H9 (cell line): ENCODE data around the gene CABLES1. TPM values are rescaled to one million over a fixed set of nuclear protein-coding genes. Genes with fewer than 3 reads are reported as not detected.

Experiments
- DNase-seq: peaks from one replicate; pipeline ENCODE4 v3.0.0-alpha.2; 2017
- H2AFZ ChIP-seq: one replicate; pipeline ENCODE4 v1.6.1; 2013; ENCODE audit warnings: mild to moderate bottlenecking, low read length, control low read depth, moderate library complexity
- H2AK5ac ChIP-seq: 2 replicates; pipeline ENCODE4 v1.6.1; 2013; ENCODE audit warnings: low read length, control low read depth, mixed read lengths; ENCODE audit not compliant: insufficient read length
- H2BK120ac ChIP-seq: one replicate; pipeline ENCODE4 v1.6.1; 2013; ENCODE audit warnings: low read depth, mild to moderate bottlenecking, low read length, control low read depth, inconsistent platforms; ENCODE audit not compliant: poor library complexity, severe bottlenecking
- H2BK12ac ChIP-seq: 2 replicates; pipeline ENCODE4 v1.6.1; 2013; ENCODE audit warnings: low read length, control low read depth, mixed read lengths, low read depth; ENCODE audit not compliant: insufficient read length
- H2BK15ac ChIP-seq: 2 replicates; pipeline ENCODE4 v1.6.1; 2013; ENCODE audit warnings: low read depth, low read length, control low read depth
- H2BK20ac ChIP-seq: one replicate; pipeline ENCODE4 v1.6.1; 2013; ENCODE audit warnings: low read depth, mild to moderate bottlenecking, low read length, control low read depth, inconsistent platforms; ENCODE audit not compliant: poor library complexity, severe bottlenecking
- H2BK5ac ChIP-seq: 2 replicates; pipeline ENCODE4 v1.6.1; 2013; ENCODE audit warnings: low read length, control low read depth, mixed read lengths; ENCODE audit not compliant: insufficient read length
- H3K14ac ChIP-seq: 2 replicates; pipeline ENCODE4 v1.6.1; 2013; ENCODE audit warnings: low read length, control low read depth; ENCODE audit not compliant: insufficient read depth
- H3K18ac ChIP-seq: 2 replicates; pipeline ENCODE4 v1.6.1; 2013; ENCODE audit warnings: low read depth, mild to moderate bottlenecking, mixed read lengths, low read length, control low read depth; ENCODE audit not compliant: insufficient read length
- H3K23ac ChIP-seq: 2 replicates; pipeline ENCODE4 v1.6.1; 2013; ENCODE audit warnings: low read length, control low read depth, mixed read lengths, low read depth; ENCODE audit not compliant: insufficient read length
- H3K23me2 ChIP-seq: 2 replicates; pipeline ENCODE4 v1.6.1; 2013; ENCODE audit warnings: low read depth, mild to moderate bottlenecking, mixed read lengths, low read length, control low read depth; ENCODE audit not compliant: insufficient read length, poor library complexity, severe bottlenecking
- H3K27ac ChIP-seq: 2 replicates; pipeline ENCODE4 v1.5.1; 2013; ENCODE audit warnings: low read length, control low read depth, mixed read lengths, low read depth; ENCODE audit not compliant: insufficient read length
- H3K27me3 ChIP-seq: 2 replicates; pipeline ENCODE4 v1.6.1; 2013; ENCODE audit warnings: low read length, control low read depth, inconsistent platforms; ENCODE audit not compliant: insufficient read depth
- H3K4ac ChIP-seq: 2 replicates; pipeline ENCODE4 v1.6.1; 2013; ENCODE audit warnings: low read depth, mild to moderate bottlenecking, control low read depth, inconsistent platforms, low read length, moderate library complexity
- H3K4me1 ChIP-seq: 2 replicates; pipeline ENCODE4 v1.6.1; 2013; ENCODE audit warnings: low read length, control low read depth, inconsistent platforms; ENCODE audit not compliant: insufficient read depth
- H3K4me2 ChIP-seq: 2 replicates; pipeline ENCODE4 v1.6.1; 2013; ENCODE audit warnings: low read length, control low read depth, mixed read lengths; ENCODE audit not compliant: insufficient read length, insufficient read depth
- H3K56ac ChIP-seq: 2 replicates; pipeline ENCODE4 v1.6.1; 2013; ENCODE audit warnings: low read depth, mild to moderate bottlenecking, mixed read lengths, low read length, control low read depth; ENCODE audit not compliant: insufficient read length
- H3K79me1 ChIP-seq: 2 replicates; pipeline ENCODE4 v1.6.1; 2013; ENCODE audit warnings: low read depth, mild to moderate bottlenecking, moderate library complexity, low read length, control low read depth, inconsistent platforms; ENCODE audit not compliant: insufficient read depth, poor library complexity, severe bottlenecking
- H3K79me2 ChIP-seq: 2 replicates; pipeline ENCODE4 v1.6.1; 2013; ENCODE audit warnings: low read length, control low read depth, inconsistent platforms; ENCODE audit not compliant: insufficient read depth
- H3K9ac ChIP-seq: 2 replicates; pipeline ENCODE4 v1.6.1; 2013; ENCODE audit warnings: low read length, control low read depth, mixed read lengths; ENCODE audit not compliant: insufficient read length; ENCODE audit errors: extremely low read depth
- H3K9me3 ChIP-seq: one replicate; pipeline ENCODE4 v1.6.1; 2013; ENCODE audit warnings: low read depth, low read length, inconsistent platforms; ENCODE audit not compliant: control insufficient read depth
- H3T11ph ChIP-seq: one replicate; pipeline ENCODE4 v1.6.1; 2013; ENCODE audit warnings: mild to moderate bottlenecking, low read length, control low read depth, inconsistent platforms
- H4K20me1 ChIP-seq: one replicate; pipeline ENCODE4 v1.6.1; 2013; ENCODE audit not compliant: control insufficient read depth, insufficient read length, insufficient read depth
- H4K5ac ChIP-seq: 2 replicates; pipeline ENCODE4 v1.6.1; 2013; ENCODE audit warnings: low read depth, mild to moderate bottlenecking, mixed read lengths, low read length, control low read depth; ENCODE audit not compliant: insufficient read length
- H4K8ac ChIP-seq: replicated peaks from 2 replicates; pipeline ENCODE4 v1.6.1; 2013; ENCODE audit warnings: low read length, control low read depth, mixed read lengths, low read depth; ENCODE audit not compliant: insufficient read length
- H4K91ac ChIP-seq: 2 replicates; pipeline ENCODE4 v1.6.1; 2013; ENCODE audit warnings: low read depth, mild to moderate bottlenecking, moderate library complexity, mixed read lengths, low read length, control low read depth; ENCODE audit not compliant: insufficient read length
- H3K27ac Mint-ChIP-seq, 3 experiments: 2 replicates in 2 of 3; 3 replicates in 1 of 3; pipeline ENCODE4 v1.8.0; 2020 to 2021; ENCODE audit warnings: mixed read lengths in 3 of 3, mild to moderate bottlenecking in 1 of 3, moderate library complexity in 1 of 3
- H3K27me3 Mint-ChIP-seq: 2 replicates; pipeline ENCODE4 v1.8.0; 2021; ENCODE audit warnings: low read depth, mild to moderate bottlenecking, moderate library complexity, mixed read lengths
- H3K36me3 Mint-ChIP-seq, 3 experiments: 2 replicates in 2 of 3; 3 replicates in 1 of 3; pipeline ENCODE4 v1.8.0; 2020 to 2021; ENCODE audit warnings: low read depth in 3 of 3, mixed read lengths in 3 of 3; ENCODE audit not compliant: insufficient read depth in 1 of 3
- H3K4me1 Mint-ChIP-seq, 2 experiments: 2 replicates each; pipeline ENCODE4 v1.8.0; 2020; ENCODE audit warnings: mixed read lengths in 2 of 2
- H3K4me3 Mint-ChIP-seq, 2 experiments: 2 replicates in 1 of 2; 3 replicates in 1 of 2; pipeline ENCODE4 v1.8.0; 2020 to 2021; ENCODE audit warnings: mild to moderate bottlenecking in 2 of 2, mixed read lengths in 2 of 2, moderate library complexity in 1 of 2
- H3K9me3 Mint-ChIP-seq, 2 experiments: 2 replicates in 1 of 2; 3 replicates in 1 of 2; pipeline ENCODE4 v1.8.0; 2020; ENCODE audit warnings: mild to moderate bottlenecking in 2 of 2, mixed read lengths in 2 of 2, moderate library complexity in 1 of 2
- WGBS: extraction: QIAGEN DNeasy Blood & Tissue Kit; methylation state at CpG from one replicate; pipeline ENCODE4 v1.1.7; 2013; ENCODE audit warnings: missing lambda C conversion rate, low lambda C conversion rate, mixed read lengths; ENCODE audit not compliant: insufficient read length; ENCODE audit errors: extremely low coverage; 5-methylcytosine and 5-hydroxymethylcytosine counted together
- total RNA-seq: library from RNA; stranded (reverse); gene quantifications from 2 replicates; pipeline ENCODE4 v1.2.1, GENCODE V29; 2021
- TF ChIP-seq, protein P1 (sequence below): fragments of 200-600 bp; sonication (generic); conservative IDR thresholded peaks from 3 replicates; pipeline ENCODE4 v1.8.0; 2021; ENCODE audit warnings: antibody characterized with exemption, mild to moderate bottlenecking

Gene CABLES1
- total RNA-seq, 1 experiment from 2014 or later, result 27.1 TPM

DNA sequence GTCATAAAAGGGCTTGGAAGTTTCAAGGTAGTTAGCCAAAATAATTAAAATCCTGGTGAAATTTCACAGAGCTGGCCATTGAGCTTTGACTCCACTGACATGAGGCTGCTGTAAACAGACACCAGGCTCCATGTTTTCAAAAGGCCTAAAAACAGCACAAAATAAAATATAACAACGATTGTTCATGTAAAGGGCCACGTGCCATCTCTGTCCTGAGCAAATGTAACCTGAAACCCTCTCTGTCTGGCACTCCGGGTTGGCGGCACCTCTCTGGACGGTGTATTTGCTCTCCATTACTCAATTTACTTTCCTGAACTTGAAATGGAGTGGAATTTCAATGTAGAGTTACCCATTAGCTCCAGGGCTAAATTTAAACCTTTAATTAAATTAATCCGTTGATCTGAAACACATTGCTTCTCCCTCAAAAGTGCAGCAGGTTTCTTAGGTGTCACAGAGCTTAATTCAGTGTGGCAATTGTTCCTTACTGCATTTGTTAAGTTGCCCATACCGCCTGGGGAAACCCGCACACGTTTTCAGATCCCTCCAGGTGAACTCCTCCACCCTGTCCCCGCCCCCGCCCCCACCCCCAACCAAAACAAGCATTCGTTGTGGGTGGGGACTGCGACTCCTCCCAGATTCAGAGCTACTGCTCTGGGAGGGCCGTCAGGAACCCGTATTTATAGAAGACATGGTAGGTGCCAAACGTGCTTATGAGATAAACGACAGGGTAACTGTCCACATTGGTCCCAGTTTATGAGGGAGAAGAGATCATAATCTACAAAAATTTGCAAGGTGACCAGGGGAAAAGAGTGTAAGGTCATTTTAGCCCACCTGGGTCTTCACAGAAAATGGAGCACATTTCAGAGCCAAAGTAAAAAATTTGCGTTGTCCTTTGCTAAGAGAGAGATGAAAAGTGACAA, 1.2 kb upstream of the CABLES1 start:
- Histone ChIP-seq H4K91ac (no peak overlapping the region), H3K27me3 (no peaks in the 10 kb centered on the region), H2BK15ac (no peak overlapping the region), H3K4me1 (no peaks in the 10 kb centered on the region; the same call in 1 of the 2 replicates), H3K9ac (peak overlapping the region; percentile 44), H2AK5ac (no peak overlapping the region), H3K4ac (no peak overlapping the region), H4K5ac (no peak overlapping the region), H3K79me1 (no peaks in the 10 kb centered on the region), H3T11ph (no peak overlapping the region), H3K4me2 (peak overlapping the region; percentile 94), H3K18ac (peak overlapping the region; percentile 35), H3K23ac (no peak overlapping the region), H3K14ac (no peak overlapping the region; the same call in 1 of the 2 replicates), H3K56ac (no peak overlapping the region), H2BK5ac (no peak overlapping the region), H4K8ac (no peak overlapping the region), H3K23me2 (peaks cover 31% of the 10 kb centered on the region), H3K27ac (peak overlapping the region; percentile 74), H2BK20ac (no peak overlapping the region), H2BK12ac (no peak overlapping the region), H2BK120ac (no peak overlapping the region), H3K9me3 (no peaks in the 10 kb centered on the region), H3K79me2 (peaks cover 12% of the 10 kb centered on the region; the same call in 1 of the 2 replicates), H2AFZ (no peak overlapping the region), H4K20me1 (no peaks in the 10 kb centered on the region)
- Mint-ChIP-seq H3K4me1 (peaks cover 47 to 55% of the 10 kb centered on the region in 2 experiments), H3K9me3 (no peaks in the 10 kb centered on the region), H3K4me3 (peak overlapping the region; percentile 79), H3K27ac (peak overlapping the region; percentile 38 to 97 (median 89)), H3K27me3 (no peaks in the 10 kb centered on the region; the same call in 1 of the 2 replicates), H3K36me3 (peaks cover 0 to 12% (median 4%) of the 10 kb centered on the region in 3 experiments; a peak in 3 of 7 replicates)
- peak; percentile 95 for DNase-seq
- no CpG with 5 or more reads among the region's 18 CpGs for WGBS
- TF ChIP-seq, protein P1, sequence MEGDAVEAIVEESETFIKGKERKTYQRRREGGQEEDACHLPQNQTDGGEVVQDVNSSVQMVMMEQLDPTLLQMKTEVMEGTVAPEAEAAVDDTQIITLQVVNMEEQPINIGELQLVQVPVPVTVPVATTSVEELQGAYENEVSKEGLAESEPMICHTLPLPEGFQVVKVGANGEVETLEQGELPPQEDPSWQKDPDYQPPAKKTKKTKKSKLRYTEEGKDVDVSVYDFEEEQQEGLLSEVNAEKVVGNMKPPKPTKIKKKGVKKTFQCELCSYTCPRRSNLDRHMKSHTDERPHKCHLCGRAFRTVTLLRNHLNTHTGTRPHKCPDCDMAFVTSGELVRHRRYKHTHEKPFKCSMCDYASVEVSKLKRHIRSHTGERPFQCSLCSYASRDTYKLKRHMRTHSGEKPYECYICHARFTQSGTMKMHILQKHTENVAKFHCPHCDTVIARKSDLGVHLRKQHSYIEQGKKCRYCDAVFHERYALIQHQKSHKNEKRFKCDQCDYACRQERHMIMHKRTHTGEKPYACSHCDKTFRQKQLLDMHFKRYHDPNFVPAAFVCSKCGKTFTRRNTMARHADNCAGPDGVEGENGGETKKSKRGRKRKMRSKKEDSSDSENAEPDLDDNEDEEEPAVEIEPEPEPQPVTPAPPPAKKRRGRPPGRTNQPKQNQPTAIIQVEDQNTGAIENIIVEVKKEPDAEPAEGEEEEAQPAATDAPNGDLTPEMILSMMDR, result no peak
